HG02870 (cell line): Measurements from ENCODE around the gene TRIM33.

Experiments
- ATAC-seq: cut with Tn5 transposase; IDR thresholded peaks from one replicate; pipeline ENCODE4 v1.9.1; 2021; ENCODE audit warnings: mild to moderate bottlenecking, moderate library complexity; ENCODE audit not compliant: unreplicated experiment

TRIM33 gene

DNA sequence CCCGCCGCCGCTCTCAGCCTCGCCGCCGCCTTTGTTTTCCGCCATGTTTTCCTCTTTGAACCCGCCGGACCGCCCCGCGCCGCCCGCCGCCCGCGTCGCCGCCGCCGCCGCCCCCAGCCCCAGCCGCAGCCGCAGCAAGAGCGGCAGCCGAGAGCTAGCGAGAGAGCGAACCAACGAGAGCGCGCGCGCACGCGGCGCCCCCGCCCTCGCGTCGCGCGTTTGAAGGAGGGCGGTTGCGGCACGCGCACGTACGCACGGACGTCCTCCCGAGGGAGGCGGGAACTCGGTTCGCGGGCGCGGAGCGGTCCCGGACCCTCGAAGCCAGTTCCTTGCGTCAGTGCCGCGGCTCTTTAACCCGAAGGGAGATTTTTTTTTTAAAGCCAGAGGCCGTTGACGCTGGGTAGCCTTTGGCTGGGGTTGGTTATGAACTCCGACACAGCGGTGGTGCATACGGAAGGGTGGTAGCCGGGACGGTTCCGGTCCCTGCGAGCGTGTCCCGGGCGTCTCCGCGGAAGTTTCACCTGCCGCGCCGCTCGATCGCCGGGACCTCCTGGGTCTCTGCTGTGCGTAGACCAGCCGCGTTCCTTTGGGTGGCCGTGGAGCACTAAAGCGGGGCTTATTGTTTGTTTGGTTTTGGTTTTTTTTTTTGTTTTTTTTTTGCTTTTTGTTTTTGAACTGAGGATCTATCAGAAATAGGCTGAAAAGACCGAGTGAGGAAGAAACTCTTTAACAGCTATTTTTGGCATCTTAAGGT lies at the start of gene TRIM33:
TSS of gene TRIM33 (minus strand) at position 172 of the 754 bp plus-strand sequence. CDS start at position 45, 127 bp downstream.
- peak; percentile 63 for ATAC-seq

DNA sequence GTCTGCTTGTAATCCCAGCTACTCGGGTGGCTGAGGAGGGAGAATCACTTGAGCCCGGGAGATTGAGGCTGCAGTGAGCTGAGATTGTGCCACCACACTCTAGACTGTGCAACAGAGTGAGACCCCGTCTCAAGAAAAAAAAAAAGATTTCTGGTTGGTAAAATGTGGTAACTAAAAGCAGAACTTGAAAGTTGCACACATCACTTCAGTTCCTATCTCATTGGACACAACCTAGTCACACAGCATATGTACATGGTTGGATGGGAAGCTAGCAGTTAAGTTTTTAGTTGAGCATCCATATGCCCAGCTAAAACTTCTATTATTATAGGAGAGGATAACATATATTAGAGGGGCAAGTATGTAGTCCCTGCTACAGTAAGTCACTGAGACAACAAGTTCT lies 48.4 kb upstream of the TRIM33 start:
- ATAC-seq = no peak

DNA sequence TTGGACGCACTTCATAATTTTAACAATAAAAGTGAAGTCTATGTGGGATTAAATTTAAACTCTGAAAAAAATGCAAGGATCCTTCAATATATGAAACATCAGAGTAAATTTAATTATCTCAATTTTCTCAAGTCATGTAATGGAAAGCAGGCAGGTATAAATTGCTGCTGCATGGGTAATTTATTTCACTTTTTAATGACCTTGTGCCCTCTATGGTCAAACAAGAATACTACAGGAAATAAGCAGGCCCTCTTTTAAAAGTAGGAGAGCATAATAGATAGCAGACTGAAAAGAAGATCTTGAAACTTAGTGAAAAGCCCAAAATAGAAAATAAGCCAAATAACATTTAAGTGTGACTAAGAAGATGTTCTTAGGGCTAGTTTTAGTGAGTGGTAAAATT lies 47.5 kb upstream of the TRIM33 start:
- ATAC-seq = no peak

DNA sequence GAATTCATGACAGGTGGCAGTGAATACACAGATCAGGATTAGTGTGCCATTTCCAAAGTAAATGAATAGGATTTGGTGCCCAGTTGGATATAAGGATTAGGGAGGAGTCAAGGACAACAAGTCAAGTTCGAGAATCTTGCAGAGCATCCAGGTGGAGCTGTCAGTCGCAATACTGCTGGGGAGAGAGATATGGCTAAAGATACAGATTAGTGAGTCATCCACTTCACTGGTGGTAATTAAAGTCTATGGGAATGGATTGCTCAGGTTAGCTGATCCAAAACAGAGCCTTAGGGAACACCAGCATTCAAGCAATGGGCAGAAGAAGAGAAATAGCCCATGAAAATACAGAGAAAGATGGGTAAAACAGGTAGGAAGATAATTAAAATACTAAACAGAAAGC lies 43.6 kb upstream of the TRIM33 start:
- ATAC-seq = no peak

DNA sequence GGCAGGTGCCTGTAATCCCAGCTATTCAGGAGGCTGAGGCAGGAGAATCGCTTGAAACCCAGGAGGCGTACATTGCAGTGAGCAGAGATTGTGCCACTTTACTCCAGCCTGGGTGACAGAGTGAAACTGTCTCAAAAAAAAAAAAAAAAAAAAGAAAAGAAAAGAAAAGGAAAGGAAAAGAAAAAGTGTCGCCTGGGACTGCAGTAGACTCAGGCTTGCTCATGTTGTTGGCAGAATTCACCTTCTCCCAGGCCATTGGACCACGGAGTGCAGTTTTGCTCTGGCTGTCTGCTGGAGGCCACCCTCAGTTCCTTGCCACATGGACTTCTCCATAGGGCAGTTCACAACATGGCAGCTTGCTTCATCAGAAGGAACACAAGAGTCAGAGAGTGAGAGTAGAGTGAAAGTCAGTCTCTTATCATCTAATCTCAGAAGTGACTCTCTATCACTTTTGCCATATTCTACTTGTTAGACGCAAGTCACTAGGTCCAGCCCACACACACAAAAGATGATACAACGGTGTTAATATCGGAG lies 41.2 kb upstream of the TRIM33 start:
- no peak for ATAC-seq

DNA sequence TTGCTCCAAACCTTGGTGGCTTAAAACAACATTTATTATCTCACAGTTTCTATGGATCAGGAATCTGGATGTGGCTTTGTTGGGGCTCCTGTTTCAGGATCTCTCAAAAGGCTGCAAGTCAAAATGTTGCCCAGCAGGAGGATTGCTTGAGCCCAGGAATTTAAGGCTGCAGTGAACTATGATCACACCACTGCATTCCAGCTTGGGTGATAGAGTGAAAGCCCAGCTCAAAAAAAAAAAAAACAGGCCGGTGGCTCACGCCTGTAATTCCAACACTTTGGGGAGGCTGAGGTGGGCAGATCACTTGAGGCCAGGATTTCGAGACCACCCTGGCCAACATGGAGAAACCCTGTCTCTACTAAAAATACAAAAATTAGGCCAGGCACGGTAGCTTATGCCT lies 40.4 kb upstream of the TRIM33 start:
- ATAC-seq = no peak

DNA sequence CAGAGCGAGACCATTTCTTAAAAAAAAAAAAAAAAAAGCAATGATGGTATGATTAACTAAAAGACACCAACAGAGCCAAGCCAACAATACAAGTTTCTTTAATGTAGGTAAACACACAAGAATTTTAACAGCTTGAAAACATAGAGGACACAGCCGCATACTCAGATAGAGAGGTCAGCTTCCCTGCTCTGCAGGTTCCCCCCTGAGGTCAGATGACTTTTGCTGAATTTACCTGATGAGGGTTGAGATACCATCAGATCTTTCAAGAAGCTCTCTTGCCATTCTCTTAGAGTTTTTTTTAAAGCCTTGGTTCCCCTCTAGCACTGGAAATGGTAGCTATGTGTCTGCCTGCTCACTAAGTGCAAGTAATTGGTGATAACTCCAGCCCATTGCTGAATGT lies 39.3 kb upstream of the TRIM33 start:
- no peak for ATAC-seq

DNA sequence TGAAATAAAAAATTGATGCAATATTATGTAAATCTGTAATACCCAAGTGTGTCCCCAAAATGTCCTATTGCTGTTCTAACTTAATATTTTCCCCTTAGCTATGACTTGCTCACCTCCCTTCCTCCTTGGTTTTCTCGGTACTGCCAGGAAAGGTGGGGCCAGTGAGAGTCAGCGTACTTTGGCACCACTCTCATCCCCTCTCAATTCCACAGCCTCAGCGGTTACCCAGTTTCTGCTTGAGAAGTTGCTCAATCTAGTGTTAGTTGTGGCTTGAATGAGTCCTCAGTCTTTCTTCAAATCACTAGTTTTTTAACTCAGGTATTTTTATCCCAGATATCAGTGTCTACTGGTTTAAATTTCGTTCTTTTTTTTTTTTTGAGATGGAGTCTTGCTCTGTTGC lies 38.1 kb upstream of the TRIM33 start:
- ATAC-seq = no peak

DNA sequence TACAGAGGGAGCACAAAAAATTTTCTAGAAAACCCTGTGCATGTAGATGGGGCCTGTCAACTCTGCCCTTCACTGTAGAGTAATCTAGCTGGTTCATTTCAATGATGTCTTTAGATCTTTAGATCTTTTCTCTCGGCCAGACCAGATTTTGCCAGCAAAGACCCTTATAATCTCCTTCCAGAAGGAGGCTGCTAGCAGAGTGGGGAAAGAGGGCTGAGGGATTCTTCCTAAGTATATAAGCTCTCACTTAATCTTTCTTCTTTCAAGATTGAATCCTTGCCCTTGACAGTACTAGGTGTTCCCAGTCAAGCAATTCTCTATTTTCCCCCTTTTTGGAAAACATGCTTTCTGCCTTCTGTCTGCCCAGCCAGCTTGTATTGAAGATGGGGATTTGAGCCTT lies 36.1 kb upstream of the TRIM33 start:
- no peak for ATAC-seq

DNA sequence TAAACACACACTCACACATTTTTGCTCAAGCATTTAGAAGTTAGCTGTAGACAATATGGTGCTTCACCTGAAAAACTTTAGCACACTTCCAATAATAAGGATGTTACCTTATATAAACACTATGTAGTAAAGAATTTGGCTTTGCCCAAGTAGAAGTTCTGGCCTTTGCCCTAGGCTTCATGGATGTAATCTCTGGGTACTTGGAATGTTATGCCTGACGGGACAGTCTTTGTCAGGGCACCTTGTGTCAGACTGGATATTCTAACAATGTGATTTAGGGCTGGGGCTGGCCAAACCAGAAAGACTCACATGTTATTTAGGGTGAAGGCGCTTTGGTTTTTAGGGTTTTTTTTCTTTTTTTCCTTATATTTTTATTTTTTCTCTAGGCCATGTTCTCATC lies 34.8 kb upstream of the TRIM33 start:
- ATAC-seq = no peak

DNA sequence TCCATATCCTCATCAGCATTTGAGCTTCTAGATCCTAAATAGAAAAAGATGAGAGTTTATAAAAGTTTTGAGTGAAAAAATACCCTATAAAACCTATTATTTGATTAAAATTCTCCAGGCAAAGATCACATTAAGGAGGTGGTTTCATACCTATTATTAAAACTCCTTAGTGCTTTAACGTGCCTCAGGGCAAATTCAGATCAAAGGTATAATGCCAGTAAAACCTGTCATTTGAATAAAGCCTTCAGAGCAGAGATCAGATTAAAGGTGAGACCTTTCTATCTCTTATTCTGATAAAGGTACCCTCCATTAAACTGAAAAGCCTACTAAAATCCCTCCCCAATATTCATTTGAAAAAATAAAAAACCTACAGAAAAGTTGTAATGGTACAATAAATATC lies 34.3 kb upstream of the TRIM33 start:
- no peak for ATAC-seq

DNA sequence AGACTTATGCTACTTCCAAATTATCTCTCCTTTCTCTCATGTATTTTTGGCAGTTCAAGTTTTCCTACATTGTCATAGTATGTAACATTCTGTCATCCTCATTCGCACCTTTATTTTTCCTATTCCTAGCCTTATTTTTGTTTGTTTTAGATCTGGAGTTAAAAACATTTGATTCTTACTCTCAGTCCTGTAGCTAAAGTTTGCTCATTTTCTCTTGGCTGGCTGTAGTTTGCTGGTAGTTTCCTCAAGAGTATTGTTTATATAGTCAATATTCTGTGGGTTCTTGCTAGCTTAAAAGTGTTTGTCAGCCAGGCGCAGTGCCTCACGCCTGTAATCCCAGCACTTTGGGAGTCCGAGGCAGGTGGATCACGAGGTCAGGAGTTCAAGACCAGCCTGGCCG lies 29.8 kb upstream of the TRIM33 start:
- ATAC-seq = no peak

DNA sequence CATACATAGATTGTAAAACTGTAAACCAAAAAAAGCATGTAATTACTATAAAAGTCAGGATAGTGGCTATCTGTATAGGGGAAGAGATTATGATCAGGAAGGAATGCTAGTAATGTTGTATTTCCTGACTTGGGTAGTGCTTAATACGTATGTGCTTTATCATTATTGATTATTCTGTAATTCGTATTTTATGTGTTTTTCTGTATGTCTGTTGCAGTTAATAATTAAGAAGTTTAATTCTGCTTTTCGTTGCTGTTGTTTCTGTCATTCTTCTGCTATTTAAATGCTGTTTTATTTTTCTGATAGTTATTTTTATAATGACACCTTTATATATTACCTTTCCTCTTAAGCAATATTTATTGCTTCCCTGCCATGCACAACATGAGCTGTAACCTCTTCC lies 29.3 kb upstream of the TRIM33 start:
- ATAC-seq = no peak

DNA sequence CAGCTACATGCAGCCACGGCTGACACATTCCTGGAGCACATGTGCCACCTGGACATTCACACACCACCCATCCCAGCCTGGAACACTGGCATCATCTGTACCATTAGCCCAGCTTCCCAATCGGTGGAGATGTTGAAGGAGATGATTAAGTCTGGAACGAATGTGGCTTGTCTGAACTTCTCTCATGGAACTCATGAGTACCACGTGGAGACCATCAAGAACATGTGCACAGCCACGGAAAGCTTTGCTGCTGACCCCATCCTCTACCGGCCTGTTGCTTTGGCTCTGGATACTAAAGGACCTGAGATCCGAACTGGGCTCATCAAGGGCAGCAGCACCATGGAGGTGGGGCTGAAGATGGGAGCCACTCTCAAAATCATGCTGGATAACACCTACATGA lies 25.0 kb upstream of the TRIM33 start:
- ATAC-seq = no peak

DNA sequence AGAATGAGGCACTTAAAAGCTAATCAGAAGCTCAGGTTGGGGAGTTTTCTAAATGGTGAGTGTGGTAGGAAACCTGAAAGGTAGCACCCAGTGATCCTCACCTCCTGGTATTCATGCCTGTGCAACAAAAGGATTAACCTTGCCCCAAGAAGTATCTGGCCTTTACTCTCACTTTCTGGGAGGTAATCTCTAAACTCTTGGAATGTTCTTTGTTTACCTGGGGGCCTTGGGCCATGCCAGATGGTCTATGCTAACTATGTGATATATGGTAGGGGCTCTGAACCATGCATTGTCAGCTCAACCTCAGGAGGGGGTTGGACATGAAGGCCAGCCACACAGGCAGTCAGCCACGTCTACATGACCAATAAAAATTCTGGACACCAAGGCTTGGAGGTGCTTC lies 24.4 kb upstream of the TRIM33 start:
- no peak for ATAC-seq

DNA sequence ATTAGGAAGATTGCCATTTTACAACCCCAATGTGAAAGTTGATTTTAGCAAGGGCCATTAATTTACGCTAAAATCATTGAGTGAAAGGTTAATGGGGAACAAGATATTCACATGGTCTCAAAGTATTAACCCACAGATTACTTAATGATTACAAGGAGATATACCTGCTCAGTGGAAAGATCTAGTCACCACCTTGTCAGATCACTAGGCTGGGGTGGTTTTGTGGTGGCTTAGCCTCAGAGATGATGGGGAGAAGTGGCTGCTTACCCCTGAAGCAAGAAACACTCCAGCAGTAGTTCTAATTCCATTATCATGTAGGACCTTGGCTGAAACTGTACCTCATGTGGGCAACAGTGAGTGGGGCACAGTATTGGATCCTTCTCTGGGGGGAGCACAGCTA lies 20.1 kb upstream of the TRIM33 start:
- ATAC-seq = no peak

DNA sequence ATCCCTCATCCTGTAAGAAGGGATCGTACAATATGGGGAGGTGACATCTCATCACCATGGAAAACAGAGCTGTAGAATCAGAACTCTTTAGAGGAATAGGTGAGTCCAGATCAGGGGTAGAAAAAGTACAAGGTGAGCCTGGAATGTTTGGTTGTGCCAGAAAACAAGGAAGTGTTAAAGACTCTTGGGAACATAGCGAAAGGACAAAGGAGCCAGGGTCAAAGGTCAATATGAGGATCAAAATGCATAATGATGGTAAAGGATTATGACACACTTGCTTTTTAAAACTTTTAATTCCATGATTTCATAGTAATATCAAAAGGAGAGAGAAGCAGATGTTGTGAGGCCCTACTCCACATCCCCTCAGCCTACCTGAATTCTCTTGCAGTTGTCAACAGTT lies 19.2 kb upstream of the TRIM33 start:
- no peak for ATAC-seq

DNA sequence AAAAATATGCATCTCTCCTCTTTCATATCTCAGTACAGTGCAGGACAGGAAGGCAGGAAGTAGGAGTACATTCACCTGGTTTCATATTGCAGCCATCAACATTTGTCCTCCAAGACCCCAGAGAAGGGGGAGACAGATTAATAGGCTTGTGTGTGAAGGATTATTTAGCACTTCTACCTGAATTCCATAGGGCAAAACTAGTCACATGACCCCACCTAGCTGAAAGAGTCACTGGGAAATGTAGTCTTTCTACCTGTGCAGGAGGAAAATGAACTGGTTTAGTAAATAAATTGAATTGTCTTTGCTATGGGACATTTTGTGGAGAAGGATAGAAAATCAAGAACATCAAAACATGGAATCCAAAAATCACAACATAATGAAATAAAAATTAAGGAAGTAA lies 13.9 kb upstream of the TRIM33 start:
- ATAC-seq = no peak

DNA sequence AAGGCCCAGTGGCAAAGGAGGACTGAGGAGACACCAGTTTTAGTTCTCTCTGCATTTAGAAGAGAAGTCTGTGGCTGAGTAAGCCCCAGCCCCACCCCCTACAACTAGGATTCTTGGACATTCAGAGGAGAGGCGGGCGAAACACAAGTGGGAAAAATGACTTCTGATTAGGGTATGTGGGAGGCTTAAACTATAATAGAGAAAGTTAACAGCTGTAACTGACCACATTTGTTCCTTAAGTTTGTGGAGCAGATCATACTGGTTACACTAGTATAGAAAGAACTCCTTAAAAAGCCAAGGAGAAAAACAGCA lies 11.2 kb upstream of the TRIM33 start:
- no peak for ATAC-seq

DNA sequence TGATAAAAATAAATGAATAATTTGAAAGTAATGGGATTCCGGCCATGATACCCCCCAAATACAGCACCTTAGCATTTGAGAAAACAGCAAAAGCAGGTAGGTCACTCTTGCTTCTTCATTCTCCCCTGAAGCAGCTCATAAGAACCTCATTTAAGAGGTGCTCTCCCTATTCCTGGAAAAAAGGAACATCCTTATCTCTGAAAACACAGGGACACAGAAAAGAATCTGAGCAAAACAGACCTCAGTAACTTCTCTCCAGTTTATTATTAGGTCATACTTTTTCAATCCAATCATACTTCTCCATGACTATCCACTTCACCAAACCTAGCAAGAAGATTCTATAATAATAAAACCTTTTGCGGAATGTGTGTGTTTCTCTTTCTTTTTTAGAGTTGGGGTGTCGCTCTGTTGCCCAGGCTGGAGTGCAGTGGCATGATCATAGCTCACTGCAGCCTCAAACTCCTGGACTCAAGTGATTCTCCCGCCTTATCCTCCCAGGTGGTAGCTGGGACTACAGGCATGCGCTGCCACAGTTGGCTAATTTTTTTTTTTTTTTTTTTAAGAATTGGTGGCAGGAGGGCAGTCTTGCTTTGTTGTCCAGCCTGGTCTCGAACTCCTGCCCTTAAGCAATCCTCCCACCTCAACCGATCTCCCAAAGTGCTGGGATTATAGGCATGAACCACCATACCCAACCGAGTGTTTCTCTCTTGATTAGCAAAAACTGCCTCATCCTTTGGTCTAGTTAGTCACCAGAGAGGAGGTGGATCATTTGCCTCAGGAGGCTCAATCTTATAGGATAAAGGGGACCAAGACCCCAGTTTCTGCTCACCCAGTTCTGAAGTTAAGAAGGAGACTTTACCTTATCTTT lies 10.6 kb upstream of the TRIM33 start:
- no peak for ATAC-seq

DNA sequence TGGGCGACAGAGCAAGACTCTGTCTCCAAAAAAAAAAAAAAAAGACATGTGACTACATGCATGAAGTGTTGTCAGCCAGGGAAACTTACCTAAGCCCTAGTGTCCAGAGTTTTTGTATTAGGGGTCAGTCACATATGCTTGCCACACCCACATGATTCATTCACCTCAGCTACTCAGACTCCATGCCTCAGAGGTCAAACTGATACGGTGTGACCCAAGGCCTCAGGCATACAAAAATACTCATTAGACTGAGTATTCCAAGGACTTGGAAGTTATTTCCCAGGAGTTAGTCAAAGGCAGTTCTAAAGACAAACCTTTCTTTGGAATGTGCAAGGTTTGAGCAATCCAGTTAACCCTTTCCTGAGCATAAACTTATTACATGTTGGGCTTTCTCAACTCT lies 6.3 kb upstream of the TRIM33 start:
- no peak for ATAC-seq

DNA sequence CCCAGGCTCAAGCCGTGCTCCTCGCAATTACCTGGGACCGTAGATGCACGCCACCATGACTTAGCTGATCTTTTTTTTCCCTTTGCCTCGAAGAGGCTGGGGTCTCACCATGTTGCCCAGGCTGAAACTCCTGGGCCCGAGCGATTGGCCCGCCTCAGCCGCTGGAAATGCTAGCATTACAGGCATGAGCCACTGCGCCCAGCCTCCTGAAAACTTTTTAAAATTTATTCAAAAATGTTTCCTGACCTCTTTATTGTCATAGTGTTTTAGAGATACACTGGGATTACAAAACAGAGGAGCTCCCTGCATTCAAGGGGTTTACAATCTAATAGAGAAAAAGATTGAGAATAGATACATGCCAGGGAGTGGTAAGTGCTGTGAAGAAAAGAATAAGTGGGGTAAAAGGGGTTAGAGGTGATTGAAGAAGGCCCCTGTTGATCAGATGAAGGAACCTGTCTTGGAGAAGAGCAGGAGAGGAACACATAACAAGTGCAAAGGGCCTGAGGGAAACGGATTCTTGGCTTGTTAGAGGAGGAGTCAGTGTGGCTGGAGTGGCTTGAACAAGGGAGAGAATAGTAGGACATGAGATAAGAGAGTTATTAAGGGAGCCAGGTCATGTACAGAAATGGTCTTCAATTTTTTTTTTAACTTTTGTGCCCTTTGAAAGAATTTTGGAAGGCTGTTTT lies 1.7 kb upstream of the TRIM33 start:
- ATAC-seq = no peak
